PC-9 (cell line): ENCODE measurements around the gene SYDE2. TPM values are rescaled to one million over a fixed set of nuclear protein-coding genes. Genes with fewer than 3 reads are reported as not detected.

Source experiments
- BruUV-seq: library from RNA; stranded (reverse); fragments of 400-500 nt; replicated peaks from 2 replicates; lab custom pipeline; 2021; lab: Mats Ljungman, UMichigan
- CTCF ChIA-PET: fragments of 300-600 bp; sonication (Branson Sonifier 250); formaldehyde crosslinking; loops from one replicate; lab custom pipeline; 2022; ENCODE audit warnings: antibody characterized with exemption; lab: Charles Lee
- POLR2A ChIA-PET: fragments of 300-600 bp; sonication (Branson Sonifier 250); formaldehyde crosslinking; loops from one replicate; lab custom pipeline; 2022; ENCODE audit warnings: antibody characterized with exemption; ENCODE audit not compliant: unreplicated experiment; lab: Charles Lee
- DNase-seq, 2 experiments: peaks; one replicate each; pipeline versions ENCODE4 v3.0.0 to v3.0.0-alpha.2; 2015 to 2022; ENCODE audit warnings: mixed read lengths in 1 of 2
- H2AFZ ChIP-seq: fragments of 200-600 bp; sonication (generic); 2 replicates; pipeline ENCODE4 v1.8.1; 2017; ENCODE audit warnings: antibody characterized with exemption
- H3F3A ChIP-seq: fragments of 200-600 bp; sonication (generic); 2 replicates; pipeline ENCODE4 v1.8.1; 2017; ENCODE audit warnings: antibody characterized with exemption, mild to moderate bottlenecking, low read depth; ENCODE audit not compliant: insufficient read depth
- H3K27ac ChIP-seq: fragments of 200-600 bp; sonication (generic); 2 replicates; pipeline ENCODE4 v1.6.1; 2016; ENCODE audit warnings: mixed run types
- H3K27me3 ChIP-seq: fragments of 200-600 bp; sonication (generic); 2 replicates; pipeline ENCODE4 v1.6.1; 2016; ENCODE audit warnings: low read depth, mixed run types; ENCODE audit not compliant: insufficient read depth
- H3K36me3 ChIP-seq: fragments of 200-600 bp; sonication (generic); 2 replicates; pipeline ENCODE4 v1.6.1; 2016; ENCODE audit warnings: low read depth, mixed run types
- H3K4me1 ChIP-seq: fragments of 200-600 bp; sonication (generic); replicated peaks from 2 replicates; pipeline ENCODE4 v1.6.1; 2016; ENCODE audit warnings: mixed run types; ENCODE audit not compliant: insufficient read depth
- H3K4me2 ChIP-seq: fragments of 200-600 bp; sonication (generic); 2 replicates; pipeline ENCODE4 v1.6.1; 2017; ENCODE audit warnings: mixed run types
- H3K4me3 ChIP-seq: fragments of 200-600 bp; sonication (generic); 2 replicates; pipeline ENCODE4 v1.6.1; 2016; ENCODE audit warnings: mixed run types
- H3K79me2 ChIP-seq: fragments of 200-600 bp; sonication (generic); 2 replicates; pipeline ENCODE4 v1.6.1; 2017; ENCODE audit warnings: low read depth, mixed run types
- H3K9me2 ChIP-seq: fragments of 200-600 bp; sonication (generic); 2 replicates; pipeline ENCODE4 v1.8.1; 2017; ENCODE audit warnings: mild to moderate bottlenecking; ENCODE audit not compliant: insufficient read depth
- H3K9me3 ChIP-seq: fragments of 200-600 bp; sonication (generic); 2 replicates; pipeline ENCODE4 v1.8.1; 2016; ENCODE audit warnings: low read depth; ENCODE audit not compliant: insufficient read depth
- H4K20me1 ChIP-seq: fragments of 200-600 bp; sonication (generic); 2 replicates; pipeline ENCODE4 v1.8.1; 2017; ENCODE audit not compliant: insufficient read depth
- EZH2 ChIP-seq: fragments of 200-600 bp; sonication (generic); IDR thresholded peaks from 2 replicates; pipeline ENCODE4 v1.8.0; 2017; ENCODE audit warnings: antibody characterized with exemption, low read depth
- intact Hi-C: fragments of 100-400 bp; cut with micrococcal nuclease; formaldehyde crosslinking; loops from one replicate; pipeline ENCODE4 v1.10.0; 2022; ENCODE audit not compliant: unreplicated experiment
- total RNA-seq: library from RNA; stranded (reverse); gene quantifications from 2 replicates; pipeline ENCODE4 v1.2.3, GENCODE V29; 2021
- TF ChIP-seq, protein P1 (sequence below): fragments of 200-600 bp; sonication (generic); conservative IDR thresholded peaks from 2 replicates; pipeline ENCODE4 v1.6.1; 2017; ENCODE audit warnings: mixed run types, antibody characterized with exemption, mild to moderate bottlenecking, moderate library complexity

SYDE2 gene
- total RNA-seq, 1 experiment from 2014 or later = 10.3 TPM

DNA sequence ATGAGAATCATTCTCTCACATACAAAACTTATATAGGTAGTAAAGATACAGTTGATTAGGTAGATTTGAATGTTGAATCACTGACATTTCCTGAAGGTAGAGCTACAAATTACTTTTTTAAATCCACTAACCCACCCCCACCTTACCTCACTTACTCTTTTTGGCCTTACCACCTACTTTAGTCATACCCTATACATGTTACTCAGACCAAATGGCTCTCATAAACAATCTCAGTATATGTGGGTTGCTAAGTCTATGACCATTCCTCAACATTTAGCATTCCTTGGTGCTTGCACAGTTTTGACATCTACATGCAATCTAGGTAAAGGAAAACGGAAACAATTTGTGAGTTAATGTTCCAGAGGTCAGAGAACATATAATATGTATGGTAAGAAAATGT, 26.3 kb downstream of the SYDE2 start:
- TF ChIP-seq, protein P1, sequence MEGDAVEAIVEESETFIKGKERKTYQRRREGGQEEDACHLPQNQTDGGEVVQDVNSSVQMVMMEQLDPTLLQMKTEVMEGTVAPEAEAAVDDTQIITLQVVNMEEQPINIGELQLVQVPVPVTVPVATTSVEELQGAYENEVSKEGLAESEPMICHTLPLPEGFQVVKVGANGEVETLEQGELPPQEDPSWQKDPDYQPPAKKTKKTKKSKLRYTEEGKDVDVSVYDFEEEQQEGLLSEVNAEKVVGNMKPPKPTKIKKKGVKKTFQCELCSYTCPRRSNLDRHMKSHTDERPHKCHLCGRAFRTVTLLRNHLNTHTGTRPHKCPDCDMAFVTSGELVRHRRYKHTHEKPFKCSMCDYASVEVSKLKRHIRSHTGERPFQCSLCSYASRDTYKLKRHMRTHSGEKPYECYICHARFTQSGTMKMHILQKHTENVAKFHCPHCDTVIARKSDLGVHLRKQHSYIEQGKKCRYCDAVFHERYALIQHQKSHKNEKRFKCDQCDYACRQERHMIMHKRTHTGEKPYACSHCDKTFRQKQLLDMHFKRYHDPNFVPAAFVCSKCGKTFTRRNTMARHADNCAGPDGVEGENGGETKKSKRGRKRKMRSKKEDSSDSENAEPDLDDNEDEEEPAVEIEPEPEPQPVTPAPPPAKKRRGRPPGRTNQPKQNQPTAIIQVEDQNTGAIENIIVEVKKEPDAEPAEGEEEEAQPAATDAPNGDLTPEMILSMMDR = no peak
- no peak for TF ChIP-seq EZH2
- Histone ChIP-seq H3K27me3 (no peaks in the 10 kb centered on the region), H3K79me2 (no peaks in the 10 kb centered on the region; the same call in 1 of the 2 replicates), H3K9me3 (no peaks in the 10 kb centered on the region), H3K4me2 (no peak overlapping the region), H3K27ac (no peak overlapping the region), H3F3A (no peaks in the 10 kb centered on the region), H2AFZ (no peak overlapping the region), H3K4me3 (no peak overlapping the region), H3K9me2 (no peaks in the 10 kb centered on the region), H4K20me1 (no peaks in the 10 kb centered on the region), H3K36me3 (no peaks in the 10 kb centered on the region), H3K4me1 (no peaks in the 10 kb centered on the region)
- no TSS peak for BruUV-seq
- ChIA-PET POLR2A (no interaction called here), CTCF (no interaction called here)
- DNase-seq = no peak
- intact Hi-C loops = no loop called here

DNA sequence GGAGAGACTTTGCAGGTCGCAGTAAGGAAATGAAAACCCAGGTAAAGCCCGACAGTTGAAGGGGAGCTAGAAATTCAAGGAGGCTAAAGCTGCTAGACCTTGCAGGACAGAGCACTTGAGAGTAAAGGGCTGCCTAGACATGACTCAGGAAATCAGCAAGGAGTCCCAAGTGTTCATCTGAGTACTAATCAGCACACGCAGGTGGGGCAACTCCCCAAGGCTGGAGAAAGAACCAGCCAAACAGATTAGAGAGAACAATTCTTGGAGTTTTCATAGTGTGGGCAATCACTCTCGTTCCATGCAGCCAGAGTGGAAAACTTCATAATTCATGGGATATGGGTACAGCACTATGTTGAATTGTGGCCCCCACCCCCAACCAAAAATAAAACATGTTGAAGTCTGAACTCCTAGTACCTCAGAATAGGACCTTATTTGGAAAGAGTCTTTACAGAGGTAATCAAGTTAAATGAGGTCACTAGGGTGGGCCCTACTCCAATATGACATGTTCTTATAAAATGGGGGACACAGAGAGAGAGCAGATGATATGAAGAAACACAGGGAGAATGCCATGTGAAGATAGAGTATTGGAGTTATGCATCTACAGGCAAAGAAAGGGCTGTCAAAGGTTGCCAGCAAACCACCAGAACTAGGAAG, 28.0 kb downstream of the SYDE2 start:
- no peaks in the 10 kb centered on the region for H3K79me2 ChIP-seq
- intact Hi-C loops = no loop called here

DNA sequence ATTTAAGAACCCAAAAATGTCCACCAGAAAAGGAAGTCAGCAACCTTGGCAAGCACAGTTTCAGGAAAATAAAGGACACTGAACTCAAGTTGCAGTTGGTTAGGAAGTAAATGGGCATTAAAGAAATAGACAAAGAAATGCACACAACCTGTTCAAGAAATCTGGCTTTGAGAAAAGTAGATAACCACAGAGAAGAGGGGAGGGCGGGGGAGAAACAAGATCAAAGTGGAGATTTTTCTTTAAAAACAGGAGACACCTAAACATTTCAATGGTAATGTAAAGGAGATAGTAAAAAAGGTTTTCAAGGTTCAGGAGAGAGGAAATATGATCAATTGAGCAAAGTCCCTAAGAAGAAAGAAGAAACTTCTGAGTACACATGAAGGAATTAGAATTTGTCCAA, 29.1 kb downstream of the SYDE2 start:
- Histone ChIP-seq H3K4me2 (no peak overlapping the region), H3K9me3 (no peaks in the 10 kb centered on the region), H3K36me3 (no peaks in the 10 kb centered on the region), H3K27me3 (no peaks in the 10 kb centered on the region), H3K4me1 (no peaks in the 10 kb centered on the region), H3K4me3 (no peak overlapping the region), H4K20me1 (no peaks in the 10 kb centered on the region), H3K9me2 (no peaks in the 10 kb centered on the region), H3K79me2 (no peaks in the 10 kb centered on the region), H3F3A (no peaks in the 10 kb centered on the region), H3K27ac (no peak overlapping the region), H2AFZ (no peak overlapping the region)
- intact Hi-C loops = no loop called here
- ChIA-PET POLR2A (no interaction called here), CTCF (no interaction called here)
- no TSS peak for BruUV-seq
- no peak for TF ChIP-seq EZH2
- TF ChIP-seq, protein P1 = no peak
- DNase-seq = no peak

More for the DNA sequence above, 28.0 kb downstream of the SYDE2 start:
- Histone ChIP-seq H4K20me1 (no peaks in the 10 kb centered on the region), H3F3A (no peaks in the 10 kb centered on the region), H3K4me3 (no peak overlapping the region), H2AFZ (no peak overlapping the region), H3K4me1 (no peaks in the 10 kb centered on the region), H3K36me3 (no peaks in the 10 kb centered on the region), H3K27ac (no peak overlapping the region), H3K4me2 (no peak overlapping the region), H3K27me3 (no peaks in the 10 kb centered on the region), H3K9me2 (no peaks in the 10 kb centered on the region), H3K9me3 (no peaks in the 10 kb centered on the region)
- ChIA-PET CTCF (no interaction called here), POLR2A (interaction anchor here (0.5 kb wide), 1 partner anchor 48 kb away, joined by 6 read pairs; no protein-coding TSS in a partner anchor)
- DNase-seq = no peak
- TF ChIP-seq EZH2 = no peak
- TF ChIP-seq, protein P1 = no peak
- BruUV-seq = no TSS peak
